NCI-H446 treated with DMSO at 0.1 percent for 48 hours (cell line): Measurements from ENCODE around the gene CASK.
A peak's percentile ranks its signal among the peaks of the same experiment; 100 is the strongest.

ENCODE experiments used
- DNase-seq: peaks from one replicate; lab custom pipeline; 2025; lab: John Stamatoyannopoulos, UW

CASK gene

GRCh38 chrX:41827886-41828285, 95.5 kb downstream of the CASK start:
- no peak for DNase-seq

GRCh38 chrX:41825796-41826195, 97.6 kb downstream of the CASK start:
- DNase-seq: no peak

GRCh38 chrX:41824551-41824950, 98.8 kb downstream of the CASK start:
- DNase-seq: peak; percentile 49

- no peak for DNase-seq
Measured at GRCh38 chrX:41823402-41823801, 100.0 kb downstream of the CASK start.

GRCh38 chrX:41822892-41823291, 100.5 kb downstream of the CASK start:
- no peak for DNase-seq

- no peak for DNase-seq
Measured at GRCh38 chrX:41808047-41808446, 115.3 kb downstream of the CASK start.

GRCh38 chrX:41802958-41803357, 120.4 kb downstream of the CASK start:
- no peak for DNase-seq

- DNase-seq: no peak
Measured at GRCh38 chrX:41799661-41800060, 123.7 kb downstream of the CASK start.

- DNase-seq: no peak
Measured at GRCh38 chrX:41796577-41796976, 126.8 kb downstream of the CASK start.

GRCh38 chrX:41796046-41796445, 127.3 kb downstream of the CASK start:
- no peak for DNase-seq

GRCh38 chrX:41789374-41789773, 134.0 kb downstream of the CASK start:
- no peak for DNase-seq

- DNase-seq: no peak
Measured at GRCh38 chrX:41785685-41786084, 137.7 kb downstream of the CASK start.

- peak; percentile 5 for DNase-seq
Measured at GRCh38 chrX:41781500-41781899, 141.9 kb downstream of the CASK start.

GRCh38 chrX:41779941-41780340, 143.4 kb downstream of the CASK start:
- no peak for DNase-seq

- DNase-seq: peak; percentile 34
Measured at GRCh38 chrX:41779030-41779564, 144.3 kb downstream of the CASK start.

GRCh38 chrX:41761702-41762101, 161.7 kb downstream of the CASK start:
- DNase-seq: no peak

- no peak for DNase-seq
Measured at GRCh38 chrX:41761169-41761568, 162.2 kb downstream of the CASK start.

- DNase-seq: no peak
Measured at GRCh38 chrX:41759817-41760216, 163.5 kb downstream of the CASK start.

GRCh38 chrX:41758401-41758800, 165.0 kb downstream of the CASK start:
- no peak for DNase-seq

- no peak for DNase-seq
Measured at GRCh38 chrX:41750716-41751115, 172.6 kb downstream of the CASK start.

GRCh38 chrX:41739871-41740270, 183.5 kb downstream of the CASK start:
- DNase-seq: no peak

GRCh38 chrX:41737065-41737464, 186.3 kb downstream of the CASK start:
- no peak for DNase-seq

GRCh38 chrX:41734530-41734929, 188.8 kb downstream of the CASK start:
- DNase-seq: no peak

- DNase-seq: no peak
Measured at GRCh38 chrX:41733939-41734338, 189.4 kb downstream of the CASK start.

GRCh38 chrX:41732260-41732659, 191.1 kb downstream of the CASK start:
- DNase-seq: no peak
